Measurements from ENCODE around the gene MAEA. TPM values are rescaled to one million over a fixed set of nuclear protein-coding genes. Genes with fewer than 3 reads are reported as not detected.

MAEA gene
- total and polyA plus RNA-seq, 10 of the 15 experiments (the other 5 are each of a cell fraction or from before 2014, with no cell fraction given): 3.6 to 67.1 (median 54.6) TPM

DNA sequence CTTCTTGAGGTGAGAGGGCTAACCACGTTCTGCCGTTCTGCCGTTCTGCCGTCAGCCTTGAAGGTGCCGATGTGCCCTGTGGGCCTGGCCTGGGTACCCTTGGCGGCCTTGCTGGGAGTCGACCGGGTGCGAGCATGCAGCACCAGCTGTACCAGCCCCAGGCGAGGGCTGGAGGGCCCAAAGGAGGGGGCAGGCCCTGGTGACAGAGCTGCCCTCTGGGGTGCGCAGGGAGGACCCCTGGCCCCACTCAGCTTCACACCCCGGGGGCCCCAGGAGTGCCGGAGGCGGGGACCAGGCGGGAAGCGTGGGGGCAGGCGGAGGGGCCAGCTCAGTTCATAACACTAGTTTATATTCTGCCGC lies 79.4 kb downstream of the MAEA start:
- ChIA-PET POLR2A (no interaction called here), RAD21 (ENCODE audit: unreplicated experiment) (no interaction called here), CTCF (no interaction called here), SMC1A (ENCODE audit: uncharacterized antibody, unreplicated experiment) (no interaction called here)
- Histone ChIP-seq H3K36me3 (ENCODE audit: control insufficient read depth in 2 of 2, insufficient read depth in 2 of 2, low read length in 1 of 2) (no peaks in the 10 kb centered on the region; a peak in 1 of 4 replicates), H3K4me3 (no peak overlapping the region), H2AFZ (ENCODE audit: control insufficient read depth, low read depth, low read length) (no peak overlapping the region), H3K4me1 (ENCODE audit: control insufficient read depth, insufficient read depth, low read length) (no peaks in the 10 kb centered on the region), H3K4me2 (ENCODE audit: control insufficient read depth, insufficient read depth) (no peak overlapping the region), H3K79me2 (ENCODE audit: control insufficient read depth, insufficient read depth, low read length) (no peaks in the 10 kb centered on the region), H3K9ac (ENCODE audit: control insufficient read depth, insufficient read depth, low read length) (no peak overlapping the region), H4K20me1 (ENCODE audit: control insufficient read depth, insufficient read depth) (no peaks in the 10 kb centered on the region), H3K9me3 (replicated peaks; ENCODE audit: control insufficient read depth, insufficient read depth, low read length) (no peaks in the 10 kb centered on the region), H3K27ac (ENCODE audit: control insufficient read depth, insufficient read depth) (no peak overlapping the region), H3K27me3 (replicated peaks in 1 of 2; ENCODE audit: control insufficient read depth in 2 of 2, insufficient read depth in 2 of 2, low read length in 1 of 2) (no peaks in the 10 kb centered on the region)
- TF ChIP-seq, protein P1, sequence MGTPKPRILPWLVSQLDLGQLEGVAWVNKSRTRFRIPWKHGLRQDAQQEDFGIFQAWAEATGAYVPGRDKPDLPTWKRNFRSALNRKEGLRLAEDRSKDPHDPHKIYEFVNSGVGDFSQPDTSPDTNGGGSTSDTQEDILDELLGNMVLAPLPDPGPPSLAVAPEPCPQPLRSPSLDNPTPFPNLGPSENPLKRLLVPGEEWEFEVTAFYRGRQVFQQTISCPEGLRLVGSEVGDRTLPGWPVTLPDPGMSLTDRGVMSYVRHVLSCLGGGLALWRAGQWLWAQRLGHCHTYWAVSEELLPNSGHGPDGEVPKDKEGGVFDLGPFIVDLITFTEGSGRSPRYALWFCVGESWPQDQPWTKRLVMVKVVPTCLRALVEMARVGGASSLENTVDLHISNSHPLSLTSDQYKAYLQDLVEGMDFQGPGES (IDR thresholded peaks at IDR 0.05): no peak
- no peak for TF ChIP-seq NFYA (IDR thresholded peaks at IDR 0.05; ENCODE audit: borderline replicate concordance, low read depth, low read length)
- TF ChIP-seq ATF7 (IDR thresholded peaks at IDR 0.05; ENCODE audit: low read depth): no peak
- no peak for TF ChIP-seq MYC (IDR thresholded peaks at IDR 0.05; ENCODE audit: insufficient read depth, insufficient read length, insufficient replicate concordance, low read length, severe bottlenecking)
- TF ChIP-seq, protein P2, sequence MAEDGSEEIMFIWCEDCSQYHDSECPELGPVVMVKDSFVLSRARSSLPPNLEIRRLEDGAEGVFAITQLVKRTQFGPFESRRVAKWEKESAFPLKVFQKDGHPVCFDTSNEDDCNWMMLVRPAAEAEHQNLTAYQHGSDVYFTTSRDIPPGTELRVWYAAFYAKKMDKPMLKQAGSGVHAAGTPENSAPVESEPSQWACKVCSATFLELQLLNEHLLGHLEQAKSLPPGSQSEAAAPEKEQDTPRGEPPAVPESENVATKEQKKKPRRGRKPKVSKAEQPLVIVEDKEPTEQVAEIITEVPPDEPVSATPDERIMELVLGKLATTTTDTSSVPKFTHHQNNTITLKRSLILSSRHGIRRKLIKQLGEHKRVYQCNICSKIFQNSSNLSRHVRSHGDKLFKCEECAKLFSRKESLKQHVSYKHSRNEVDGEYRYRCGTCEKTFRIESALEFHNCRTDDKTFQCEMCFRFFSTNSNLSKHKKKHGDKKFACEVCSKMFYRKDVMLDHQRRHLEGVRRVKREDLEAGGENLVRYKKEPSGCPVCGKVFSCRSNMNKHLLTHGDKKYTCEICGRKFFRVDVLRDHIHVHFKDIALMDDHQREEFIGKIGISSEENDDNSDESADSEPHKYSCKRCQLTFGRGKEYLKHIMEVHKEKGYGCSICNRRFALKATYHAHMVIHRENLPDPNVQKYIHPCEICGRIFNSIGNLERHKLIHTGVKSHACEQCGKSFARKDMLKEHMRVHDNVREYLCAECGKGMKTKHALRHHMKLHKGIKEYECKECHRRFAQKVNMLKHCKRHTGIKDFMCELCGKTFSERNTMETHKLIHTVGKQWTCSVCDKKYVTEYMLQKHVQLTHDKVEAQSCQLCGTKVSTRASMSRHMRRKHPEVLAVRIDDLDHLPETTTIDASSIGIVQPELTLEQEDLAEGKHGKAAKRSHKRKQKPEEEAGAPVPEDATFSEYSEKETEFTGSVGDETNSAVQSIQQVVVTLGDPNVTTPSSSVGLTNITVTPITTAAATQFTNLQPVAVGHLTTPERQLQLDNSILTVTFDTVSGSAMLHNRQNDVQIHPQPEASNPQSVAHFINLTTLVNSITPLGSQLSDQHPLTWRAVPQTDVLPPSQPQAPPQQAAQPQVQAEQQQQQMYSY (CRISPR knock-in tag; IDR thresholded peaks at IDR 0.05): no peak
- no peak for TF ChIP-seq BRCA1 (IDR thresholded peaks at IDR 0.05; ENCODE audit: low read depth, low read length)
- TF ChIP-seq SMAD1 (IDR thresholded peaks at IDR 0.05; ENCODE audit: low read depth, partially characterized antibody): no peak
- no peak for TF ChIP-seq ZNF274 (IDR thresholded peaks at IDR 0.05; ENCODE audit: insufficient read depth, insufficient read length)
- no peak for TF ChIP-seq ZNF207 (IDR thresholded peaks at IDR 0.05; ENCODE audit: borderline replicate concordance)
- in situ Hi-C loops (cut with MboI): no loop called here
- DNase-seq (ENCODE audit: low read depth, low spot score) (no peak), FAIRE-seq (no peak), ATAC-seq (no peak)
- intact Hi-C loops (cut with micrococcal nuclease; ENCODE audit: unreplicated experiment): no loop called here
- no TSS peak for BruUV-seq (replicated peaks)
- WGBS (ENCODE audit: insufficient coverage, insufficient replicate concordance, low lambda C conversion rate, missing lambda C conversion rate): 97% methylated on average over 18 of the region's 18 CpGs

Measured in GM12878 (cell line).